NCI-H2107 treated with DMSO at 0.1 percent for 48 hours (cell line): ENCODE measurements around the gene TDRD7.
"Not testable (repeated sequence)": the region's sequence is repeated elsewhere in the genome, so short reads cannot be mapped to it uniquely, and the experiment has no call there.

Experiments
- DNase-seq: peaks from one replicate; lab custom pipeline; 2025; ENCODE audit not compliant: unreplicated experiment; lab: John Stamatoyannopoulos, UW

Gene TDRD7

DNA sequence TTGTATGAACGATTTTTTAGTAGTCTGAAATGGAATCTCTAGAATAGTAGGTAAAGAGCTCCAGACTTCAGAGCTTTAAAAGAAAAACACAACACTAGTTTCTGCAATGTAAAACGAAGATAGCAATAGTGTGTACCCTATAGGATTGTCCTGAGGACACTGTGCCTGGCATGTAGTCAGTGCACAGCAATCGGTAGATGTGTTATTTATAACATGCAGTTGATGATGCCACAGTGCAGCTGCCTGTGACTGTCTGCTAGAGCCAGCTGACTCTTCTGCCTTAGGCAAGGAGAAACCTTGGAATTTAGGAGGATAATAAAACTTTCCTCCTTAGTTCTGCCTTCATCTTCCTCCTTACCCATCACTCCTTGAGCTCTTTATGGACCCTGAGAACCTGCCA lies 61.8 kb downstream of the TDRD7 start:
- no peak for DNase-seq

DNA sequence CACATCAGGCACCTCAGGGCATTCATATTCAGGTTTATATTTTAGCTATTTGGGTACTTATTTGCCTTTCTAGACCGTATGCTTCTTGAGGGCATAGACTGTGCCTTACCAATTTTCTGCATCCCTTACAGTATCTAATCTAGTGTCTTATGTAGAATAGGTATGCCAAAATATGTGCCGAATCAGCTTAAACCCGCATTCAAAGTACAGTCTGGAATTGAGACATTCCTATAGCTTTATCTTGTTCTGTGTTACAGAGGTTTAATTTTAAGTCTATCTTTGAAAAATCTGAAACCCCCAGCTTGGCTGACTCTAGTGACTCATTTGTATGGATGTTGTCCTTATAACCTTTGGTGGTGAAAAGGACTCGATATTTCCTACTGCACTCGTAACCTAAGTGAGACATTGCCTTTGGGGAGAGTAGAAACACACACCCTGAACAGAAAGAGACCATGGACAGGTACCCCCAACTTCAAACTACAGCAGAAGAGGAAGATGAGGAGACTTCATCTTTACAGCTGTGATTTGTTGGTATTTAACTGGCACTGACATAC lies 62.6 kb downstream of the TDRD7 start:
- no peak for DNase-seq

DNA sequence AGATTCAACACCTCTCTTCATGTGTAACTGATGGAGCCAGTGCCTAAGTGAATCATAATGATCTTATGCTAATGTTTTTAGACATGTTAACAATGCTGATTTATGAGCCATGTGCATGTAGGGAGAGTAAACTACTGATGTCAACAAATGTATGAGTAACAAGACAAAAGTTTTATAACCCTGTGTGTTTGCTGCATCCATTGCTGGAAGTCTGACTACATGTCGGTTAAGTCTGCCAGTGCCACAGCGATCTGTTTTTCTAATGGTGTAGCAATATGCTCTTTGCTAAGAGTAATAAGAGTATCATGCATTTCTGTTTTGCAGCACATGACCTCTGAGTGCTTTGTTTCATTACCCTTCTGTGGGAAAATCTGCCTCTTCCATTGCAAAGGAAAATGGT lies 63.2 kb downstream of the TDRD7 start:
- DNase-seq, result no peak

GRCh38 chr9:97478301-97478981 lies 66.5 kb downstream of the TDRD7 start:
- DNase-seq, result no peak

DNA sequence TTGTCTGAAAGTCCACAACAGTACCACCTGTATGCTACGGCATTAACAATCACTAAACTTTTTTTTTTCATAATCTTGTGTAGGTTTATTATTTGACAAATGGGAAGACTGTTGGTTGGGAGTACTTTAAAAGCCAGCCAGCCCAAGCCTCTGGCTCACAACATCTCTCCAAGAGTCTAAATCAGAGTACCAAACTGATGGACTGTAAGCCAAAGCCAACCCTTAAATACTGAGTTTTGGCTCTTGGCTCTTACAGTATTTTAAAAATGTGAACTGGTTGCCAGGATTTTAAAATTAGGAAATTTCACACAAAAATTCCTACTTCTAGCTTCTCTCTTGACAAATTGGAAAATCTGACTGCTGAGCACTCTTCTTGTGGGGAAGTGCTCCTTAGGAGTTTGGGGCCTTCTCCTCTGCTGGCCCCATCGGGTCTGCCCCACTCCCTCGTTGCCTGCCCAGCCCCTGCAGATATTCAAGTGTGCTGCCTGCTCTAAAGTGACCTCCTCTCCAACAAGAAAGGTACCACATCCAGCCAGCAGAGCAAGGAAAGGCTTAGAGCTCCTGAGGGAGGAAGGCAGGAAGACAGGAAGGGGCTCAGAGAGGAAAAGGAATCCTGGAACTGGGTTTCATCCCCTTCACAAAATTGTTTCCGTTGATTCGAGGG lies 67.7 kb downstream of the TDRD7 start:
- DNase-seq, result no peak

GRCh38 chr9:97480174-97480573 lies 68.3 kb downstream of the TDRD7 start:
- DNase-seq, result no peak

- no peak for DNase-seq
These were observed 68.9 kb downstream of the TDRD7 start for GRCh38 chr9:97480749-97481148.

DNA sequence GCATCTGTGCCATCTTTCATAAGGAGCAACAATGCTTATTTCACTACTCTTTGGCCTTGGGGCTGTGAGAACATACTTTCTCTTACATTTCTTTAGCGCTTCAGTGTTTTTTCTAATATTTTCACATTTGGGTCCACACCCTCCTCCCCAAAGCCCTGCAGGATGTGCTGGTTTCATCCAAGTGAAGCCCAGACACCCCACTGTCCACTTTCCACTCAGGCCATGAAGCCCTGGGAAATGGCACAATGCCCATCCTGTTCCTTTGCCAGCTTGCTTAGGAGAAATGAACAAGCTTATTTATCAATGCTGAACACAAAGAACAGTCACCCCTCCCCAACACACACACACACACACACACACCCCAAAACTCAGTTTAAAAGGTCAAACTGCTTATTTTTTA lies 72.2 kb downstream of the TDRD7 start:
- no peak for DNase-seq

- DNase-seq, result no peak
These were observed 75.2 kb downstream of the TDRD7 start for GRCh38 chr9:97487107-97487506.

DNA sequence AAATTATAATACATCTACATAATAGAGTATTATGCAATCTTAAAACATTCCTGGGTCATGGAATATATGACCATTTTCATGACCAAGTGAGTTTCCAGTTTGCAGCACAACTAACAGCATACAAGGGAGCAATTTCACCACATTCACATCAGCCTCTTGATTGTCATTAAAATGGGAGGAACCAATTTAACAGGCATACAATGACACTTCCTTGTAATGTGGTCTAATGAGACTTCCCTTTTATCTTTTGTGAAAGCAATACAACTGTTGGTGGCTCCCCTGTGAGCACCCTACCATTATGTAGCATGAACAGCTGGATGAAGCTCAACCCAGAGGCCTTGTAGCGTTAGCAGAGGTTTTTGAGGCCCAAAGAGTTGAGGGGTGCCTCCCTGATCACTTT lies 76.0 kb downstream of the TDRD7 start:
- no peak for DNase-seq

DNA sequence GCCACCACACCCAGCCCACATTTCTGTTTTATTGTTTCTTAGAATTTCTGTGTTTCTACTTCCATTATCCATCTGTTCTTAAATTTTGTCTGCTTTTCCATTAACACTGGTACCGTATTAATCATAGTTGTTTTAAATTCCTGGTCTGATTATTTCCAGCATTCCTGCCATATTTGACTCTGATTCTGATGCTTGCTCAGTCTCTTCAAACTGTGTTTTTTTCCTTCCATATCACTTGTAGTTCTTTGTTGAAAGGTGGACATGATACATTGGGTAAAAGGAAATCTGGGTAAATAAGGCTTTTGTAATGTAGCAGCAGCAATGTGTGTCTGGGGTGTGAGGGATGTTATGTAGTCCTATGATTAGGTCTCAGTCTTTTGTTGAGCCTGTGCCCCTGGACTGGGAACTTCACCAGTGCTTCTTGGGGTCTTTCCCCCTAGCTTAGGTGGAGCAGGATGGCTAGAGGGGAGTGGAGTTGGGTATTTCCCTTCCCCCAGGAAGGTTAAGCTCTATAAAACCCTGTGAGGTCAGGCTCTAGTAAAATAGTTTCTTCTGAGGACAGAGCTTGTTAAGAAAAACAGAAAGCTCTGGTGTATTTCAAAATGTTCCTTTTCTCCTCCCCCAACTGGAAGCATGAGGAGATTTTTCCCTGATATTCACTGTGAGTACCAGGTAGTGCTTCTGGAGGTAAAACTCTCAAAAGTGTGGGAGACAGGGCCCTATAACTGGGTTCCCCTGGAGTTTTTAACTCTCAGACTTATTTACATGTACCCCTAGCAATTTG lies 79.5 kb downstream of the TDRD7 start:
- DNase-seq, result no peak

GRCh38 chr9:97497558-97498375 lies 85.9 kb downstream of the TDRD7 start:
- DNase-seq, result not testable (repeated sequence)

DNA sequence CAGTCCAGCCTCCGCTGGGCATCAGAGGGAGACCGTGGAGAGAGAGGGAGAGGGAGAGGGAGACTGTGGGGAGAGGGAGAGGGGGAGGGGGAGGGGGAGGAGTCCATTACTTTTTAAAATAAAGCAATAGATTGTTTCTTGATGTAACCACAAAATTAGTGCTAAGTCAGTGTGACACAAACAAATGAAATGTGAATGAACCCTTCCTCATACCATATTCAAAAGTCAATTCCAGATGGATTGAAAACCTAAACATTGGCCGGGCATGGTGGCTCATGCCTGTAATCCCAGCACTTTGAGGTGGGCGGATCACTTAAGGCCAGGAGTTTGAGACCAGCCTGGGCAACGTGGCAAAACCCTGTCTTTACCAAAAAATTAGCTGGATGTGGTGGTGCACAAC lies 87.0 kb downstream of the TDRD7 start:
- not testable (repeated sequence) for DNase-seq

GRCh38 chr9:97500263-97500662 lies 88.4 kb downstream of the TDRD7 start:
- no peak for DNase-seq

DNA sequence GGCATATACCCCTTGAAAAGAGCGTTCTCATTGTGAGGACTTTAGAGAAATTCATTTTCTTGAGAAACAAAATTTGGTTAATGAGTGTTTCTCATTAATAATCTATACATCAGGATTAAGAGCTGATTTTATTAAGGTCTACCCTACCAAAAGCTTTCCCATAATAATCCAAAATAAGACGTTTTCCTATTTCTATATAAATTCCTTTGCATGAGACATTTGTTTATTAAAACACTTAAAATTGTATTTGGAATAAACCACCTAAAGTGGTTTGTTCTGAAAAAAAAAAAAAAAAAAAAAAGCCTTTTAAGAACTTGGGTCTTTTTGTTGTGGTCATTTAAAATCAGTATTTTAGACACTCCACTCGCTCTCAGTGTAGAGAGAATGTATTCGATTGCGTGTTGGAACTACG lies 88.9 kb downstream of the TDRD7 start:
- no peak for DNase-seq

DNA sequence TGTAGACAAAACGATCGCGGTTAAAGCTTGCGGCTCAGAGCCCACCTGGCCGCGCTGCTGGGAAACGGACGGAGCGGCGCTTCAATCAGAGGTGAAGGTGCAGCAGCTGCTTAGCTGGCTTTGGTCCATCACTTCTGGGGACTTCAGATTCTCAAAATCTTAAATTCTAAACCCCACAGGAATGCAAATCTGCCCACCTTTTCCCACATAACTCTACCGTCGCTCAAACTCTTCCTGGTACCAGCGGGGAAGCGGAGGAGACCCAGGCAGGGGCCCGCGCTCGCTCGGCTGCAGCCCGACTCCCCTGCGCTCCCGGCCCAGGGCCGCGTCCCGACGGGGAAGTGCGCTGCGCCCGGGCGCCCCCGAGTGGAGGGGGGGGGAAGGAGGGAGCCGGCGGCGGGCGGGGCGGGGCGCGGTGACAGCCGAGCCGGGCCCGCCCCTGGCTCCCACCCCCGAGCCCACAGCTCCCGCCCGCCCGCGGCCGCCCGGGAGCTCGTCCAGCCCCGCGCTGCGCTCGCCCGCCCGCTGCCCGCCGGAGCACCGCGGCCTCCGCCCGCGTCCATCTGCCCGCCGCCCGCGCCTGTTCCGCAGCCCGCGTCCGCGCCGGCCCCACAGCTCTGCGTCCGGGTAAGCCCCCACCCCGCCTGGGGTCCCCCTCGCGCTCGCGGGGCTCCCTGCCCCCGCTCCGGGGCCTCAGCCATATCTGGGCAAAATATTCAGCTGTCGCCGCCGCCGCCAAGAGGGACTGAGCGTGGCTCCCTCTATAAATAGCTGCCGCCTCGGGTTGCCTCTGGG lies 89.5 kb downstream of the TDRD7 start, which contains the start of gene TMOD1:
Gene TMOD1 (plus strand): TSS at position 490 of the 795 bp plus-strand sequence. CDS start 22,523 bp downstream, outside the sequence.
- peak; percentile 14 for DNase-seq

- no peak for DNase-seq
These were observed 90.0 kb downstream of the TDRD7 start for GRCh38 chr9:97501972-97502221.

DNA sequence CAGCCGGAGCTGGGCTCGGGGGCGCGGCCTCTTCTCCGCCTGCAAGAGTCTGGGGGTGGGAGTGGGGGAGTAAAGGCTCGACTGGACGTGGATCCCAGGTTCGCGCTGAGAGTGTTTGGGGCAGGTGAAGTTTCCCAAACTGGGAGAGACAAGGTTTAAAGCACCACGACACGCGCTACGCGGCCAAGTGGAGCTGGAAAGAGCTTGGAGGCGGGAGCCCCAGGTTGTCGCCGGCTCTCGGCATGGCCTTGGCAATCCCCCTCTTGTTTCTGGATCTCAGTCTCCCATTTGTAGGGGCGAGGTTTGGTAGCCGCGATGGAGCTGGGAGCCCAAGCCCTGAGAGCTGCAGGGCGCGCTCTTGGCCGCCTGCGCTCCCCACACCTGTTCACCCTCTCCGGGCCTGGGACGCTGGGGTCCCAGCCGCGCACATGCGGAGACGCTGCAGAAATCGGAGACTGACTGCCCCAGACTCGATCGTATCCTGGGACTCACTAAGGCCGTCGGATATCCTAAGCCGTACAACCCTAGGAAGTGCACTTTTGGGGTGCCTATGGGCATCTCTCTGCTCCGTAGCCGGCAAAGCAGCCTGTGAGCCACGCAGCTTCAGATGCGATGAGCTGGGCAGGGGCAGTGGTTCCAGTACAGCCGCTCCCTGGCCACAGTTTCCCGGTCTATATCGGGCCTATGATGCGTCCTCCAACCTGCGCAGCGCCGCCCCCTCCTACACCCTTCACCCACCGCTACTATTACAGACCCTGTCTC lies 90.5 kb downstream of the TDRD7 start:
- DNase-seq, result no peak

GRCh38 chr9:97502984-97503861 lies 91.3 kb downstream of the TDRD7 start:
- DNase-seq, result no peak
